HepG2 (cell line): Measurements from ENCODE around the gene CD274. TPM values are rescaled to one million over a fixed set of nuclear protein-coding genes. Genes with fewer than 3 reads are reported as not detected.

Source experiments
- ATAC-seq: fragments of 200-7000 bp; cut with Tn5 transposase; 3 replicates; pipeline ENCODE4 v1.9.1; 2020; ENCODE audit warnings: mild to moderate bottlenecking, moderate library complexity
- BruUV-seq: library from RNA; stranded (reverse); fragments of 400-500 nt; replicated peaks from 2 replicates; lab custom pipeline; 2021; lab: Mats Ljungman, UMichigan
- CTCF ChIA-PET: fragments of 300-600 bp; formaldehyde crosslinking; extraction: SDS; loops from one replicate; lab custom pipeline; 2021; ENCODE audit warnings: low total read pairs, inconsistent platforms, low intra/inter-chr PET ratio; lab: Yijun Ruan, JAX
- POLR2A ChIA-PET: fragments of 350-600 bp; sonication (Branson Sonifier 250); formaldehyde crosslinking; loops from one replicate; lab custom pipeline; 2020; ENCODE audit warnings: antibody characterized with exemption, inconsistent platforms; lab: Yijun Ruan, JAX
- DNase-seq: peaks from one replicate; pipeline ENCODE4 v3.0.0-alpha.2; 2015; ENCODE audit warnings: low spot score
- FAIRE-seq: peaks from 3 replicates; lab custom pipeline; 2011; peaks lifted over from hg19 to GRCh38; lab: Jason Lieb, UNC
- H2AFZ ChIP-seq: one replicate; pipeline ENCODE4 v1.6.1; 2011; ENCODE audit warnings: low read length, inconsistent platforms
- H3K27ac ChIP-seq: fragments of 300-600 bp; 3 replicates; pipeline ENCODE4 v1.8.0; 2011; ENCODE audit warnings: mixed run types, mild to moderate bottlenecking, mixed read lengths, low read length, inconsistent platforms; ENCODE audit not compliant: insufficient read depth; ENCODE audit errors: extremely low read length
- H3K27me3 ChIP-seq, 2 experiments: fragments of 200-600 bp in 1 of 2; 2 replicates in 1 of 2; 3 replicates in 1 of 2; pipeline versions ENCODE4 v1.6.0 to v1.8.0; 2011; ENCODE audit warnings: low read length in 2 of 2, mild to moderate bottlenecking in 2 of 2, moderate library complexity in 2 of 2, inconsistent platforms in 1 of 2; ENCODE audit not compliant: insufficient read depth in 2 of 2, control insufficient read depth in 1 of 2
- H3K36me3 ChIP-seq, 2 experiments: fragments of 200-600 bp in 1 of 2; replicated peaks in 1 of 2; 2 replicates in 1 of 2; 3 replicates in 1 of 2; pipeline versions ENCODE4 v1.5.1 to v1.8.0; 2011; ENCODE audit warnings: low read length in 2 of 2, inconsistent platforms in 1 of 2; ENCODE audit not compliant: insufficient read depth in 2 of 2, control insufficient read depth in 1 of 2
- H3K4me1 ChIP-seq: 2 replicates; pipeline ENCODE4 v1.5.1; 2012; ENCODE audit warnings: low read length, inconsistent platforms; ENCODE audit not compliant: insufficient read depth
- H3K4me2 ChIP-seq: 2 replicates; pipeline ENCODE4 v1.6.0; 2011; ENCODE audit warnings: low read depth, low read length, inconsistent platforms
- H3K4me3 ChIP-seq, 3 experiments: fragments of 200-600 bp in 1 of 3; sonication (generic), shearing (Covaris generic) in 1 of 3; replicated peaks in 1 of 3; 2 replicates each; pipeline ENCODE4 v1.5.1; 2011 to 2016; ENCODE audit warnings: low read length in 3 of 3, inconsistent platforms in 2 of 3, low read depth in 2 of 3, mild to moderate bottlenecking in 2 of 3, control low read depth in 1 of 3, mixed read lengths in 1 of 3; ENCODE audit not compliant: insufficient read depth in 1 of 3
- H3K79me2 ChIP-seq: one replicate; pipeline ENCODE4 v1.6.1; 2011; ENCODE audit warnings: low read length, inconsistent platforms; ENCODE audit not compliant: insufficient read depth
- H3K9ac ChIP-seq: 2 replicates; pipeline ENCODE4 v1.6.0; 2011; ENCODE audit warnings: mild to moderate bottlenecking, low read depth, low read length, inconsistent platforms; ENCODE audit not compliant: insufficient read depth
- H3K9me3 ChIP-seq: 2 replicates; pipeline ENCODE4 v1.5.1; 2012; ENCODE audit warnings: mild to moderate bottlenecking, low read length
- H4K20me1 ChIP-seq: 2 replicates; pipeline ENCODE4 v1.6.0; 2011; ENCODE audit warnings: inconsistent platforms, mild to moderate bottlenecking, low read length, moderate library complexity; ENCODE audit not compliant: insufficient read depth
- CHD4 ChIP-seq: fragments of 200-600 bp; sonication (generic); IDR thresholded peaks from 2 replicates; pipeline ENCODE4 v1.7.0; 2017; ENCODE audit warnings: mild to moderate bottlenecking, low read length, borderline replicate concordance
- MIER2 ChIP-seq: IDR thresholded peaks from 2 replicates; pipeline ENCODE4 v1.6.1; 2016; ENCODE audit warnings: missing biosample characterization, missing genetic modification reagents
- NFRKB ChIP-seq: fragments of 450-650 bp; IDR thresholded peaks from 2 replicates; pipeline ENCODE4 v1.6.1; 2017
- ZFP36L2 ChIP-seq: sonication (generic); formaldehyde crosslinking; IDR thresholded peaks from 2 replicates; pipeline ENCODE4 v1.4.0; 2020; ENCODE audit warnings: missing genetic modification reagents
- ZNF331 ChIP-seq: sonication (generic); formaldehyde crosslinking; IDR thresholded peaks from 2 replicates; pipeline ENCODE4 v1.4.0; 2020; ENCODE audit warnings: missing genetic modification reagents
- ZNF850 ChIP-seq: sonication (generic); formaldehyde crosslinking; conservative IDR thresholded peaks from 2 replicates; pipeline ENCODE4 v1.9.0; 2021; ENCODE audit warnings: mild to moderate bottlenecking, missing genetic modification reagents
- WGBS: methylation state at CpG from one replicate; pipeline ENCODE4 v1.1.6; 2017; ENCODE audit warnings: low lambda C conversion rate; 5-methylcytosine and 5-hydroxymethylcytosine counted together
- in situ Hi-C: cut with HindIII; loops from 2 replicates; pipeline ENCODE4 v1.10.0; 2017; ENCODE audit warnings: low pct_unique_long_range_greater_than_20kb; ENCODE audit not compliant: extremely low pct_ligation_motif_present
- intact Hi-C: fragments of 100-400 bp; cut with micrococcal nuclease; formaldehyde crosslinking; loops from one replicate; pipeline ENCODE4 v1.10.0; 2022; ENCODE audit not compliant: unreplicated experiment
- polyA plus RNA-seq, 8 experiments: library from polyadenylated mRNA; depleted of rRNA in 3 of 8; stranded (reverse) in 7 of 8; unstranded in 1 of 8; fragments of >200 nt; fragmentation: Illumina TruSeq in 4 of 8; extraction: Trizol in 4 of 8; gene quantifications; 2 replicates each; pipeline versions ENCODE4 v1.2.1 to v1.2.3, GENCODE V29; 2011 to 2016; ENCODE audit warnings: low read depth in 4 of 8, missing spikeins in 1 of 8, mixed read lengths in 1 of 8; ENCODE audit not compliant: insufficient read depth in 1 of 8
- total RNA-seq, 5 experiments: library from RNA; depleted of rRNA; stranded (reverse); fragments of >200 nt; fragmentation: Illumina TruSeq; extraction: Trizol; gene quantifications; 2 replicates each; pipeline ENCODE4 v1.2.3, GENCODE V29; 2016; ENCODE audit warnings: low read depth in 1 of 5
- TF ChIP-seq, protein P1 (sequence below): sonication (generic); formaldehyde crosslinking; IDR thresholded peaks from 2 replicates; pipeline ENCODE4 v1.4.0; 2020; ENCODE audit warnings: low read depth, mild to moderate bottlenecking, missing genetic modification reagents
- TF ChIP-seq, protein P2 (sequence below): sonication (generic); formaldehyde crosslinking; IDR thresholded peaks from 2 replicates; pipeline ENCODE4 v1.4.0; 2020; ENCODE audit warnings: missing genetic modification reagents

CD274 gene
- total and polyA plus RNA-seq, 2 of the 13 experiments (the other 11 are each of a cell fraction or from before 2014, with no cell fraction given) = 0.17 to 0.49 TPM

DNA sequence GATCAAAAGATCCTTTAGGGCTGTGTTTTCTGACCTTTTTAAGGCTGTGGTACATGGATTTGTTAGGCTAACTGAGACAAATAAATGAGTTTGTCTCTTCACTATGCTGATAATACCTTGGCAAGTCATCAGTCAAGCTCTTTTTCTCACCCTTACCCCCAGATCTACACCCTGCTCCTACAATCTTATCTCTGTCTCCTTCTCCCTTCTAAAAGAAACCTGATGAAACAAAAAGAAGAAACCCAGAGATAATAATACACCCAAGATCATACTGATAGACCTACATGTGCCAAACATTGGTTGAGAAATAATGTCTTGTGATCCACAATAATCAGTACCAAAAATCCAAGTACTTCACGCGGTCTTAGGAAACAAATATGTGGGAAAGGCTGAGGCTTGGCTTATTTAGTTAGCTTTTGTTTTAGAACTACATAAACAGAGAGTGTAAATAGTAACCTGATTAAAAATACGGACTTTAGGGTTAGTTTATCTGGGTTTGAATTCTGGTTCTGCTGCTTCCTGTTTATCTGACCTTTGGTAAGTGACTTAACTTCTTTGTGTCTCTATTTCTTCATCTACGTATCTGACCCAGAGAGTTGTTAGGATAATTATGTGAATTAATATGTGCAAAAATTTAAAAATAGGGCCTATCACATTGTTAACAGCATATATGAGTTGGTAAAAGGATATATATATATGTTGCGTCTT lies 35.2 kb downstream of the CD274 start:
- Histone ChIP-seq H3K27ac (no peak overlapping the region), H4K20me1 (no peaks in the 10 kb centered on the region), H3K27me3 (peaks cover 0 to 4% of the 10 kb centered on the region in 2 experiments; a peak in 1 of 5 replicates), H3K4me3 (no peak overlapping the region), H2AFZ (no peak overlapping the region), H3K79me2 (no peaks in the 10 kb centered on the region), H3K9ac (no peak overlapping the region), H3K4me2 (no peak overlapping the region), H3K9me3 (no peaks in the 10 kb centered on the region), H3K36me3 (no peaks in the 10 kb centered on the region), H3K4me1 (peaks cover 6% of the 10 kb centered on the region; the same call in 1 of the 2 replicates)
- ATAC-seq (no peak), FAIRE-seq (no peak), DNase-seq (no peak)
- CTCF ChIA-PET = no interaction called here
- intact Hi-C loops (no loop called here), in situ Hi-C loops (no loop called here)
- TF ChIP-seq, protein P1, sequence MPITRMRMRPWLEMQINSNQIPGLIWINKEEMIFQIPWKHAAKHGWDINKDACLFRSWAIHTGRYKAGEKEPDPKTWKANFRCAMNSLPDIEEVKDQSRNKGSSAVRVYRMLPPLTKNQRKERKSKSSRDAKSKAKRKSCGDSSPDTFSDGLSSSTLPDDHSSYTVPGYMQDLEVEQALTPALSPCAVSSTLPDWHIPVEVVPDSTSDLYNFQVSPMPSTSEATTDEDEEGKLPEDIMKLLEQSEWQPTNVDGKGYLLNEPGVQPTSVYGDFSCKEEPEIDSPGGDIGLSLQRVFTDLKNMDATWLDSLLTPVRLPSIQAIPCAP (CRISPR knock-in tag) = no peak
- TF ChIP-seq MIER2 (CRISPR knock-in tag) (no peak), ZFP36L2 (CRISPR knock-in tag) (no peak), NFRKB (no peak), ZNF850 (CRISPR knock-in tag) (no peak), ZNF331 (CRISPR knock-in tag) (no peak), CHD4 (no peak)
- TF ChIP-seq, protein P2, sequence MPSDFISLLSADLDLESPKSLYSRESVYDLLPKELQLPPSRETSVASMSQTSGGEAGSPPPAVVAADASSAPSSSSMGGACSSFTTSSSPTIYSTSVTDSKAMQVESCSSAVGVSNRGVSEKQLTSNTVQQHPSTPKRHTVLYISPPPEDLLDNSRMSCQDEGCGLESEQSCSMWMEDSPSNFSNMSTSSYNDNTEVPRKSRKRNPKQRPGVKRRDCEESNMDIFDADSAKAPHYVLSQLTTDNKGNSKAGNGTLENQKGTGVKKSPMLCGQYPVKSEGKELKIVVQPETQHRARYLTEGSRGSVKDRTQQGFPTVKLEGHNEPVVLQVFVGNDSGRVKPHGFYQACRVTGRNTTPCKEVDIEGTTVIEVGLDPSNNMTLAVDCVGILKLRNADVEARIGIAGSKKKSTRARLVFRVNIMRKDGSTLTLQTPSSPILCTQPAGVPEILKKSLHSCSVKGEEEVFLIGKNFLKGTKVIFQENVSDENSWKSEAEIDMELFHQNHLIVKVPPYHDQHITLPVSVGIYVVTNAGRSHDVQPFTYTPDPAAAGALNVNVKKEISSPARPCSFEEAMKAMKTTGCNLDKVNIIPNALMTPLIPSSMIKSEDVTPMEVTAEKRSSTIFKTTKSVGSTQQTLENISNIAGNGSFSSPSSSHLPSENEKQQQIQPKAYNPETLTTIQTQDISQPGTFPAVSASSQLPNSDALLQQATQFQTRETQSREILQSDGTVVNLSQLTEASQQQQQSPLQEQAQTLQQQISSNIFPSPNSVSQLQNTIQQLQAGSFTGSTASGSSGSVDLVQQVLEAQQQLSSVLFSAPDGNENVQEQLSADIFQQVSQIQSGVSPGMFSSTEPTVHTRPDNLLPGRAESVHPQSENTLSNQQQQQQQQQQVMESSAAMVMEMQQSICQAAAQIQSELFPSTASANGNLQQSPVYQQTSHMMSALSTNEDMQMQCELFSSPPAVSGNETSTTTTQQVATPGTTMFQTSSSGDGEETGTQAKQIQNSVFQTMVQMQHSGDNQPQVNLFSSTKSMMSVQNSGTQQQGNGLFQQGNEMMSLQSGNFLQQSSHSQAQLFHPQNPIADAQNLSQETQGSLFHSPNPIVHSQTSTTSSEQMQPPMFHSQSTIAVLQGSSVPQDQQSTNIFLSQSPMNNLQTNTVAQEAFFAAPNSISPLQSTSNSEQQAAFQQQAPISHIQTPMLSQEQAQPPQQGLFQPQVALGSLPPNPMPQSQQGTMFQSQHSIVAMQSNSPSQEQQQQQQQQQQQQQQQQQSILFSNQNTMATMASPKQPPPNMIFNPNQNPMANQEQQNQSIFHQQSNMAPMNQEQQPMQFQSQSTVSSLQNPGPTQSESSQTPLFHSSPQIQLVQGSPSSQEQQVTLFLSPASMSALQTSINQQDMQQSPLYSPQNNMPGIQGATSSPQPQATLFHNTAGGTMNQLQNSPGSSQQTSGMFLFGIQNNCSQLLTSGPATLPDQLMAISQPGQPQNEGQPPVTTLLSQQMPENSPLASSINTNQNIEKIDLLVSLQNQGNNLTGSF = no peak
- no TSS peak for BruUV-seq
- 51% methylated on average over 5 of the region's 5 CpGs for WGBS
- POLR2A ChIA-PET = no interaction called here
